ENCODE data around the gene SSH2. TPM values are rescaled to one million over a fixed set of nuclear protein-coding genes. Genes with fewer than 3 reads are reported as not detected.

SSH2 gene
- total RNA-seq, 1 donor from 2014 or later = 21.9 TPM

GRCh38 chr17:29629839-29630238, 300.2 kb downstream of the SSH2 start:
- H3K4me1 Mint-ChIP-seq (ENCODE audit: unreplicated experiment) = no peaks in the 10 kb centered on the region
- peaks cover 25% of the 10 kb centered on the region for H3K36me3 Mint-ChIP-seq (ENCODE audit: unreplicated experiment)
- no peak for DNase-seq (ENCODE audit: extremely low spot score, unreplicated experiment)
- no peak overlapping the region for H3K27ac Mint-ChIP-seq (ENCODE audit: unreplicated experiment)
- H3K9me3 Mint-ChIP-seq (ENCODE audit: unreplicated experiment) = no peaks in the 10 kb centered on the region
- H3K27me3 Mint-ChIP-seq (ENCODE audit: unreplicated experiment) = no peaks in the 10 kb centered on the region
- H3K4me3 Mint-ChIP-seq (ENCODE audit: unreplicated experiment) = no peak overlapping the region
- TF ChIP-seq CTCF (IDR thresholded peaks at IDR 0.05) = no peak

- H3K4me3 Mint-ChIP-seq (ENCODE audit: unreplicated experiment) = no peak overlapping the region
- H3K36me3 Mint-ChIP-seq (ENCODE audit: unreplicated experiment) = peaks cover 20% of the 10 kb centered on the region
- H3K27ac Mint-ChIP-seq (ENCODE audit: unreplicated experiment) = no peak overlapping the region
- no peaks in the 10 kb centered on the region for H3K4me1 Mint-ChIP-seq (ENCODE audit: unreplicated experiment)
- H3K27me3 Mint-ChIP-seq (ENCODE audit: unreplicated experiment) = no peaks in the 10 kb centered on the region
- DNase-seq (ENCODE audit: extremely low spot score, unreplicated experiment) = no peak
- H3K9me3 Mint-ChIP-seq (ENCODE audit: unreplicated experiment) = no peaks in the 10 kb centered on the region
- no peak for TF ChIP-seq CTCF (IDR thresholded peaks at IDR 0.05)
These were observed 301.4 kb downstream of the SSH2 start for GRCh38 chr17:29628644-29629043.

GRCh38 chr17:29627951-29628350, 302.1 kb downstream of the SSH2 start:
- DNase-seq (ENCODE audit: extremely low spot score, unreplicated experiment) = no peak
- H3K4me1 Mint-ChIP-seq (ENCODE audit: unreplicated experiment) = peaks cover 3% of the 10 kb centered on the region
- H3K27me3 Mint-ChIP-seq (ENCODE audit: unreplicated experiment) = no peaks in the 10 kb centered on the region
- H3K4me3 Mint-ChIP-seq (ENCODE audit: unreplicated experiment) = no peak overlapping the region
- H3K27ac Mint-ChIP-seq (ENCODE audit: unreplicated experiment) = no peak overlapping the region
- no peaks in the 10 kb centered on the region for H3K9me3 Mint-ChIP-seq (ENCODE audit: unreplicated experiment)
- peaks cover 20% of the 10 kb centered on the region for H3K36me3 Mint-ChIP-seq (ENCODE audit: unreplicated experiment)
- no peak for TF ChIP-seq CTCF (IDR thresholded peaks at IDR 0.05)

GRCh38 chr17:29625037-29625750, 304.8 kb downstream of the SSH2 start:
- no peak for DNase-seq (ENCODE audit: extremely low spot score, unreplicated experiment)
- Mint-ChIP-seq H3K27me3 (ENCODE audit: unreplicated experiment) (no peaks in the 10 kb centered on the region), H3K36me3 (ENCODE audit: unreplicated experiment) (peaks cover 4% of the 10 kb centered on the region), H3K9me3 (ENCODE audit: unreplicated experiment) (no peaks in the 10 kb centered on the region), H3K4me3 (ENCODE audit: unreplicated experiment) (no peak overlapping the region), H3K4me1 (ENCODE audit: unreplicated experiment) (peaks cover 11% of the 10 kb centered on the region), H3K27ac (ENCODE audit: unreplicated experiment) (no peak overlapping the region)
- TF ChIP-seq CTCF (IDR thresholded peaks at IDR 0.05) = no peak

- no peak for DNase-seq (ENCODE audit: extremely low spot score, unreplicated experiment)
- Mint-ChIP-seq H3K4me3 (ENCODE audit: unreplicated experiment) (no peak overlapping the region), H3K36me3 (ENCODE audit: unreplicated experiment) (peaks cover 4% of the 10 kb centered on the region), H3K27ac (ENCODE audit: unreplicated experiment) (no peak overlapping the region), H3K27me3 (ENCODE audit: unreplicated experiment) (no peaks in the 10 kb centered on the region), H3K9me3 (ENCODE audit: unreplicated experiment) (no peaks in the 10 kb centered on the region), H3K4me1 (ENCODE audit: unreplicated experiment) (peaks cover 13% of the 10 kb centered on the region)
- no peak for TF ChIP-seq CTCF (IDR thresholded peaks at IDR 0.05)
These were observed 305.4 kb downstream of the SSH2 start for GRCh38 chr17:29624586-29624985.

All from osteocyte (in vitro differentiated cells).